Measurements from ENCODE around the gene MED12L.

The MED12L gene

GRCh38 chr3:151086484-151087456 lies 1.3 kb downstream of the MED12L start:
- DNase-seq (ENCODE audit: low spot score) = peak; percentile 89

- no peak for DNase-seq (ENCODE audit: low spot score)
These were observed 2.2 kb downstream of the MED12L start for GRCh38 chr3:151087648-151088047.

GRCh38 chr3:151091685-151092345 lies 6.4 kb downstream of the MED12L start:
- DNase-seq (ENCODE audit: low spot score) = no peak

GRCh38 chr3:151093148-151093547 lies 7.7 kb downstream of the MED12L start:
- DNase-seq (ENCODE audit: low spot score) = no peak

GRCh38 chr3:151093905-151094304 lies 8.4 kb downstream of the MED12L start:
- no peak for DNase-seq (ENCODE audit: low spot score)

GRCh38 chr3:151096716-151097115 lies 11.3 kb downstream of the MED12L start:
- peak; percentile 51 for DNase-seq (ENCODE audit: low spot score)

- no peak for DNase-seq (ENCODE audit: low spot score)
These were observed 14.6 kb downstream of the MED12L start for GRCh38 chr3:151100076-151100475.

GRCh38 chr3:151101270-151101969 lies 16.0 kb downstream of the MED12L start:
- DNase-seq (ENCODE audit: low spot score) = no peak

- DNase-seq (ENCODE audit: low spot score) = no peak
These were observed 20.8 kb downstream of the MED12L start for GRCh38 chr3:151106311-151106710.

- DNase-seq (ENCODE audit: low spot score) = no peak
These were observed 21.7 kb downstream of the MED12L start for GRCh38 chr3:151107177-151107576.

- DNase-seq (ENCODE audit: low spot score) = no peak
These were observed 22.2 kb downstream of the MED12L start for GRCh38 chr3:151107701-151108100.

GRCh38 chr3:151109286-151109800 lies 23.9 kb downstream of the MED12L start:
- DNase-seq (ENCODE audit: low spot score) = no peak

GRCh38 chr3:151112731-151113130 lies 27.3 kb downstream of the MED12L start:
- DNase-seq (ENCODE audit: low spot score) = no peak

GRCh38 chr3:151113343-151113742 lies 27.9 kb downstream of the MED12L start:
- no peak for DNase-seq (ENCODE audit: low spot score)

GRCh38 chr3:151117047-151117446 lies 31.6 kb downstream of the MED12L start:
- no peak for DNase-seq (ENCODE audit: low spot score)

- DNase-seq (ENCODE audit: low spot score) = no peak
These were observed 33.7 kb downstream of the MED12L start for GRCh38 chr3:151119188-151119587.

GRCh38 chr3:151120409-151120808 lies 34.9 kb downstream of the MED12L start:
- no peak for DNase-seq (ENCODE audit: low spot score)

- DNase-seq (ENCODE audit: low spot score) = no peak
These were observed 35.6 kb downstream of the MED12L start for GRCh38 chr3:151121016-151121415.

- DNase-seq (ENCODE audit: low spot score) = no peak
These were observed 38.4 kb downstream of the MED12L start for GRCh38 chr3:151123827-151124226.

GRCh38 chr3:151124476-151124875 lies 39.0 kb downstream of the MED12L start:
- no peak for DNase-seq (ENCODE audit: low spot score)

- no peak for DNase-seq (ENCODE audit: low spot score)
These were observed 45.0 kb downstream of the MED12L start for GRCh38 chr3:151130428-151130827.

- DNase-seq (ENCODE audit: low spot score) = no peak
These were observed 47.7 kb downstream of the MED12L start for GRCh38 chr3:151133175-151133574.
